Rectal smooth muscle tissue (tissue), 1 donor: ENCODE results near the gene DIS3.
A peak's percentile ranks its signal among the peaks of the same experiment; 100 is the strongest.
"Not testable (repeated sequence)": the region's sequence is repeated elsewhere in the genome, so short reads cannot be mapped to it uniquely, and the experiment has no call there.

ENCODE experiments used
- H3K27ac ChIP-seq: one replicate; pipeline ENCODE4 v1.7.0; 2013; ENCODE audit warnings: low read depth, low read length, inconsistent platforms
- H3K27me3 ChIP-seq: one replicate; pipeline ENCODE4 v1.7.0; 2013; ENCODE audit warnings: low read length; ENCODE audit not compliant: control insufficient read depth, insufficient read depth
- H3K36me3 ChIP-seq: one replicate; pipeline ENCODE4 v1.7.0; 2013; ENCODE audit warnings: low read length; ENCODE audit not compliant: control insufficient read depth, insufficient read depth
- H3K4me1 ChIP-seq: one replicate; pipeline ENCODE4 v1.7.0; 2013; ENCODE audit warnings: low read length; ENCODE audit not compliant: control insufficient read depth, insufficient read depth
- H3K4me3 ChIP-seq: one replicate; pipeline ENCODE4 v1.7.0; 2013; ENCODE audit warnings: low read length
- H3K9ac ChIP-seq: one replicate; pipeline ENCODE4 v1.7.0; 2013; ENCODE audit warnings: low read length

DIS3 gene, protein sequence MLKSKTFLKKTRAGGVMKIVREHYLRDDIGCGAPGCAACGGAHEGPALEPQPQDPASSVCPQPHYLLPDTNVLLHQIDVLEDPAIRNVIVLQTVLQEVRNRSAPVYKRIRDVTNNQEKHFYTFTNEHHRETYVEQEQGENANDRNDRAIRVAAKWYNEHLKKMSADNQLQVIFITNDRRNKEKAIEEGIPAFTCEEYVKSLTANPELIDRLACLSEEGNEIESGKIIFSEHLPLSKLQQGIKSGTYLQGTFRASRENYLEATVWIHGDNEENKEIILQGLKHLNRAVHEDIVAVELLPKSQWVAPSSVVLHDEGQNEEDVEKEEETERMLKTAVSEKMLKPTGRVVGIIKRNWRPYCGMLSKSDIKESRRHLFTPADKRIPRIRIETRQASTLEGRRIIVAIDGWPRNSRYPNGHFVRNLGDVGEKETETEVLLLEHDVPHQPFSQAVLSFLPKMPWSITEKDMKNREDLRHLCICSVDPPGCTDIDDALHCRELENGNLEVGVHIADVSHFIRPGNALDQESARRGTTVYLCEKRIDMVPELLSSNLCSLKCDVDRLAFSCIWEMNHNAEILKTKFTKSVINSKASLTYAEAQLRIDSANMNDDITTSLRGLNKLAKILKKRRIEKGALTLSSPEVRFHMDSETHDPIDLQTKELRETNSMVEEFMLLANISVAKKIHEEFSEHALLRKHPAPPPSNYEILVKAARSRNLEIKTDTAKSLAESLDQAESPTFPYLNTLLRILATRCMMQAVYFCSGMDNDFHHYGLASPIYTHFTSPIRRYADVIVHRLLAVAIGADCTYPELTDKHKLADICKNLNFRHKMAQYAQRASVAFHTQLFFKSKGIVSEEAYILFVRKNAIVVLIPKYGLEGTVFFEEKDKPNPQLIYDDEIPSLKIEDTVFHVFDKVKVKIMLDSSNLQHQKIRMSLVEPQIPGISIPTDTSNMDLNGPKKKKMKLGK

GRCh38 chr13:72781451-72782439 is at the start of gene DIS3, which contains the start of gene PIBF1:
Gene DIS3 (minus strand): TSS chr13:72781900. CDS start chr13:72781832, 68 bp downstream.
Gene PIBF1 (plus strand): TSS chr13:72782133. CDS start chr13:72783470, 1,337 bp downstream.
- H3K4me3 ChIP-seq, result peak within 1 kb of the TSS; percentile 89
- H3K27ac ChIP-seq, result peak within 1 kb of the TSS; percentile 81
- H3K9ac ChIP-seq, result peak within 1 kb of the TSS; percentile 90
- peaks cover 10% of the 10 kb centered on the region for H3K36me3 ChIP-seq
- no peaks in the 10 kb centered on the region for H3K27me3 ChIP-seq
- peaks cover 10% of the 10 kb centered on the region for H3K4me1 ChIP-seq

DNA sequence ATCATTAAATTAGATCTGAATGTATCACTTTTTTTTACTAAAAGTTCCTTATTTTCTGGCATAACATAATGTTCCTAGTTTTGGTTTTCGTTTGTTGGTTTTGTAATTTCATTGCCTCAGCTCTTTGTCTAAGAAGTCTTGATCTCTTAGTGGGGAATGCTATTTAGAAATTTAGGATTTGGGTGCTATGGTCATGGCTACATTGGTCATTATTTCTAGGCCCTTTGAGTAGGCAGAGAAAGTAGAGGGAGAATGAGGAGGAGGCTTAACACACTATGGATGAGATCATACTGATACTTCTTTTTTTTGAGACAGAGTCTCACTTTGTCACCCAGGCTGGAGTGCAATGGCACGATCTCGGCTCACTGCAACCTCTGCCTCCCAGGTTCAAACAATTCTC is 42.0 kb upstream of the DIS3 start:
- Histone ChIP-seq H3K27ac (no peak overlapping the region), H3K27me3 (no peaks in the 10 kb centered on the region), H3K4me3 (no peak overlapping the region), H3K4me1 (peaks cover 7% of the 10 kb centered on the region), H3K9ac (no peak overlapping the region), H3K36me3 (no peaks in the 10 kb centered on the region)

DNA sequence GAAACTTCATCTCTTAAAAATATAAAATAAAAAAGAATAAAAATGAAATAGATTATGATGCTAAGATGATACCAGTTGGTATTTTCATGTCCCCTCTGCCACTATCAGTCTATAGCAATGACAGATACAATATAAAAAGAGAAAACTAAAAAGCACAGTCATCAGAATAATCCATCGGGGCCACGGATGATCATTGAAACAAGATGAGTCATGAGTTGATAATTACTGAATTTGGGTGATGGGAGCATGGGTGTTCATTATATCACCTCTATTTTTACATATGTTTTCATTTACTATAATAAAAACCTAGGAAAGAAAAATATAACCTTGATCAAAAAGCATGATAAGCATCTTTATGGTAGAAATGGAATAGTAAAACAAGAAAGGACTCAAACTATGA is 41.4 kb upstream of the DIS3 start:
- no peak overlapping the region for H3K9ac ChIP-seq
- no peaks in the 10 kb centered on the region for H3K27me3 ChIP-seq
- no peak overlapping the region for H3K27ac ChIP-seq
- H3K36me3 ChIP-seq, result no peaks in the 10 kb centered on the region
- no peak overlapping the region for H3K4me3 ChIP-seq
- peaks cover 7% of the 10 kb centered on the region for H3K4me1 ChIP-seq

DNA sequence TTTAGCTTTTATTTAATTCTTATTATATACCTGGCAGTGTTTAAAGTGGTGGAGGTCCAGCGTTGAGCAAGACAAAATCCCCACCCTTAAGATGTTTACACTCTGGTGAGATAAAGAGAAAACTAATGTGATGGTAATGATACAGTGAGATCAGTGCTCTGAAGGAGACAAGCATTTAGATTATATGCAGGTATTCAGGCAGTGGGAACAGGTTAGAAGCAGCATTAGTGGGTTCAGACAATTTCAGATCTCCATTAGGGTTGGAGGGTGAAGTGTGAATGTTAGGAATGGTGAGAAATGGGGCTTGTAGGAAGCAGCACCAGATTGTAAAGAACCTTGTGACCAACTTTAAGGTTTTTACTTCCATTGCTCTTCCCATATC is 39.2 kb upstream of the DIS3 start:
- Histone ChIP-seq H3K36me3 (no peaks in the 10 kb centered on the region), H3K9ac (no peak overlapping the region), H3K27ac (no peak overlapping the region), H3K27me3 (no peaks in the 10 kb centered on the region), H3K4me1 (peaks cover 7% of the 10 kb centered on the region), H3K4me3 (no peak overlapping the region)

DNA sequence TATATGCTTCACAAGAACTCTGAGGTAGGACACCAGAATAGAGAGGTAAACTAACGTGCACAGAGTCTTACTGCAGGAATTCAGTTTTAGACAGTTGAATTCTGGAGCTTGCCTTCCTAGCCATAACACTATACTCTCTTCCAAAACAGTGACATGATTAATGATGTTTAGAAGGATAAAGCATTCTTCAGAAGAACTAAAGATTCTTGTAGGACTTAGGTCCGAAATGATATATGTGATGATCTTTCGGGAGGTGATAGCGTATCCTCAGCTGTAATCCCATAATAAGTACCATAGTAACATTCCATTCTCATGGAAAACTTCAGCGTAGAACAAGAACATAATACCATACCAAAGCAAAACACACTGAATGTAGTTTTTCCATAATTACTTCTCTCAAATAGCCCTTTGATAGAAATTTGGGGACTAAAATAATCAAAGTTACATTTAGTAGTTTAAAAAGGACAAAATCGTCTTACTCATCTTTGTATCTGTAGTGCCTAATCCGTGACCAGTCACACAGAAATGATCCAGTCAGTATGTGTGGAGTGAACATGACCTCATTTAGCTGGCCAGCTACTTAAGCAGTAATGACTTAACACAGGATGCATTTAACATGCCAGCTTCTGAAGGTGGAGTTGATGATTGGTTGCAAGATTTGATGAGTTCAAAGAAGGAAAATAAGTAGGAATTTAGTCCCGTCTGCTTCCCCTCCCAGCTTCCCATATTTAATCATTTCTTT is 38.6 kb upstream of the DIS3 start:
- H3K27me3 ChIP-seq, result no peaks in the 10 kb centered on the region
- H3K9ac ChIP-seq, result no peak overlapping the region
- H3K36me3 ChIP-seq, result no peaks in the 10 kb centered on the region
- H3K27ac ChIP-seq, result no peak overlapping the region
- no peak overlapping the region for H3K4me3 ChIP-seq
- H3K4me1 ChIP-seq, result peaks cover 7% of the 10 kb centered on the region

DNA sequence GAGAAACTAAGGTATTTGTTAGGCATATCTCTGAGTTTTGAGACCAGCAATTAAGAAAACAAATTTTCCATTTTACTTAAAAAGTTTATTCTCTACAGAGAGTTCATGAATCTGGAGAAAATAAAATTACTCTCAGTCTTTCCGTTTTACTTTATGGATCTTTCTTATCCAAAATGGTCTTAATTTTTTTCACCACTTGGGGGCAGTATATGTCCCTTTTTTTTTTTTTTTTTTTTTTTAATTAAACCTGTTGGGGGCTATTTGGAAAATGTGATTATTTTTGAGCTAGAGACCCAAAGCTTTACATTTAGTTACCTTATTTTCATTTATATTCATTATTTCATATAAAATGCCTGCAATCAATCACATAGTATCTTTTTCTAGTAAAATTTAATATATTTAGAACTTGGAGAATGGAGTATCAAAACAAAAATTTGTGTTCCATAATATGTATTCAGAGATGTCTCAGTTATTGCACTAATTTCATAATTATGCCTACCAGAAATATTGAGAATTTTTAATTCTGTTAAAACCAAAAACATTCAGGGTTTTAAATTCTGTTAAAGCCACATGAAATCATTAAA is 27.3 kb upstream of the DIS3 start:
- no peak overlapping the region for H3K4me3 ChIP-seq
- no peak overlapping the region for H3K9ac ChIP-seq
- H3K4me1 ChIP-seq, result no peaks in the 10 kb centered on the region
- H3K27ac ChIP-seq, result no peak overlapping the region
- H3K27me3 ChIP-seq, result no peaks in the 10 kb centered on the region
- H3K36me3 ChIP-seq, result peaks cover 3% of the 10 kb centered on the region

- H3K27me3 ChIP-seq, H3K9ac ChIP-seq, H3K36me3 ChIP-seq, H3K4me3 ChIP-seq, H3K4me1 ChIP-seq, H3K27ac ChIP-seq: not testable (repeated sequence)
Observed at GRCh38 chr13:72806514-72806913, 24.8 kb upstream of the DIS3 start.

GRCh38 chr13:72805676-72806346 is 24.1 kb upstream of the DIS3 start:
- H3K36me3 ChIP-seq, result peaks cover 3% of the 10 kb centered on the region
- no peak overlapping the region for H3K27ac ChIP-seq
- H3K4me1 ChIP-seq, result no peaks in the 10 kb centered on the region
- H3K9ac ChIP-seq, result no peak overlapping the region
- no peaks in the 10 kb centered on the region for H3K27me3 ChIP-seq
- H3K4me3 ChIP-seq, result no peak overlapping the region

GRCh38 chr13:72804301-72804700 is 22.6 kb upstream of the DIS3 start:
- Histone ChIP-seq H3K4me1 (no peaks in the 10 kb centered on the region), H3K4me3 (no peak overlapping the region), H3K27ac (no peak overlapping the region), H3K36me3 (peaks cover 3% of the 10 kb centered on the region), H3K9ac (no peak overlapping the region), H3K27me3 (no peaks in the 10 kb centered on the region)

DNA sequence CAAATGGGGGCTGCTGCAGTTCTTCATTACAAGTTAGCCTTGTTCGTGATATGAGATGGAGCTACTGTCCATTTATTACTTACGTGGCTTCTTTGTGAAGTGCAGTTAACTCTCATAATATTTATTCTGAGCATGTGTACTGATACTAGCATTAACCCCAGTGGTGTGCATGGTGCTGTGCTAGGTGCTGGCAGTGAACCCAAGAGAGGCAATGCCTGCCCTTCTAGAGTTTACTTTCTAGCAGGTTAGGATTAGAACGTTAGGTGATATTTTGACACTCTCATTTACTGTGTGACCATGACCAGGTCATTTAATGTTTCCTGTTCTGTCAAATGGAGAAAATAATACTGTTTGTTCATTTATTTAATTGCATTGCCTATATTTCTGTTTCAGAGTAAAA is 17.1 kb upstream of the DIS3 start:
- no peaks in the 10 kb centered on the region for H3K4me1 ChIP-seq
- peaks cover 6% of the 10 kb centered on the region for H3K36me3 ChIP-seq
- H3K4me3 ChIP-seq, result no peak overlapping the region
- H3K27ac ChIP-seq, result no peak overlapping the region
- H3K9ac ChIP-seq, result no peak overlapping the region
- H3K27me3 ChIP-seq, result no peaks in the 10 kb centered on the region

DNA sequence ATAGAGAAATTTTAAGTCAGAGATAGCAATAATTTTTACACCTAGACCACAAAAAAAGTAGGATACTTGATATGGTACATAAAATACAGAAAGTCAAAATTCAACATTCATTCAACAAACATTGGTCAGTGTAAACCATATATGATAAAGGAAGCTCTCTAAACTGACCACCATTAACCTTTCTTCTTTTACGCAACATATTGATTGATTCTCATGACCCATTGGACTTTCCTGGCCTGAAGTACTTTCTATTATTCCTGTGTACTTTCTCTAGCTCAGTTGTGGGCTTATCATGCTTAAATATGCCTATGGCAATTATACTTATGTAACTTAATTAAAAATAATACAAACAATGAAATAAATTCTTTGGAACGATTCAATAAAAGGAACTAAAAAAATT is 10.9 kb upstream of the DIS3 start:
- H3K36me3 ChIP-seq, result peaks cover 12% of the 10 kb centered on the region
- no peaks in the 10 kb centered on the region for H3K4me1 ChIP-seq
- no peak overlapping the region for H3K27ac ChIP-seq
- no peaks in the 10 kb centered on the region for H3K27me3 ChIP-seq
- H3K9ac ChIP-seq, result no peak overlapping the region
- H3K4me3 ChIP-seq, result no peak overlapping the region
